ENCODE data around the gene ATG101.
"Not testable (repeated sequence)": the region's sequence is repeated elsewhere in the genome, so short reads cannot be mapped to it uniquely, and the experiment has no call there.

Gene ATG101

DNA sequence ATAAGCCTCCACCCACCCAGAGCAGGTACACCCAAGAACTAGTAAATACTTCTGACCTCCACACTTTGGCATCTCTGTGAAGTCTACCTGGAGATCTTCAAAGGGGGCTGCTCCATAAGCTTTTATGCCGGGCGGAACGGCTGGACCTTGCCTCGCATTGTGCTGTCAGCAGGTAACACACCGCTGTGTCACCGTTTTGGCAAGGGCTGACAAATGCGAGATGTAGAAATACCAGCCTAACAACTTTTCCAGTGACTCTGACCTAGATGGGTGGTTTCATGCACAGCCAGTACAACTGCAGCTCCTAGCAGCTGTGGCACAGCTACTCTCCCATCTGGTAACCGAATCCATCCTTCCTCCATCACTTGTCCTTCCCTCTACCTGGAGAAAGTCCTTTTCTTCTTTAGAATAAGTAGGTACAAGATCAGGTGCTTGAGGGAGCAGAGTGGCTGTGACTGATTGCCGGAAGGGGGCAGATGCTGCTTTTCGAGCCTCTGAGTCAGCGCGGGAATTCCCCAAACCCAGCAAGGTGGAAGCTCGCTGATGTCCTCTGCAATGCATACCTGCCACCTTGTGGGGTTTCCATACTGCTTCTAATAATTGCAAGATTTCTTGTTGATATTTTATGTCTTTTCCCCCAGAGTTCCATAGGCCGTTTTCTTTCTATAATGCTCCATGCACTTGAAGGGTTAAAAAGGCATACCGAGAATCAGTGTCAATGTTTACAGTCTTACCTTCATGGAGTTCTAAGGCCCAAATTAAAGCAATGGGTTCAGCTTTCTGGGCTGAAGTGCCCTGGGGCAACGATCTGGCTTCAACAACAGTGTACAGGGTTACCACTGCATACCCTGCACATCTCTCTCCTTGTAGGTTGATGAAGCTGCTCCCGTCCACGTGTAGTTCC is 46.7 kb downstream of the ATG101 start:
- not testable (repeated sequence) for DNase-seq

- DNase-seq = not testable (repeated sequence)
These were observed 48.2 kb downstream of the ATG101 start for GRCh38 chr12:52117806-52118475.

DNA sequence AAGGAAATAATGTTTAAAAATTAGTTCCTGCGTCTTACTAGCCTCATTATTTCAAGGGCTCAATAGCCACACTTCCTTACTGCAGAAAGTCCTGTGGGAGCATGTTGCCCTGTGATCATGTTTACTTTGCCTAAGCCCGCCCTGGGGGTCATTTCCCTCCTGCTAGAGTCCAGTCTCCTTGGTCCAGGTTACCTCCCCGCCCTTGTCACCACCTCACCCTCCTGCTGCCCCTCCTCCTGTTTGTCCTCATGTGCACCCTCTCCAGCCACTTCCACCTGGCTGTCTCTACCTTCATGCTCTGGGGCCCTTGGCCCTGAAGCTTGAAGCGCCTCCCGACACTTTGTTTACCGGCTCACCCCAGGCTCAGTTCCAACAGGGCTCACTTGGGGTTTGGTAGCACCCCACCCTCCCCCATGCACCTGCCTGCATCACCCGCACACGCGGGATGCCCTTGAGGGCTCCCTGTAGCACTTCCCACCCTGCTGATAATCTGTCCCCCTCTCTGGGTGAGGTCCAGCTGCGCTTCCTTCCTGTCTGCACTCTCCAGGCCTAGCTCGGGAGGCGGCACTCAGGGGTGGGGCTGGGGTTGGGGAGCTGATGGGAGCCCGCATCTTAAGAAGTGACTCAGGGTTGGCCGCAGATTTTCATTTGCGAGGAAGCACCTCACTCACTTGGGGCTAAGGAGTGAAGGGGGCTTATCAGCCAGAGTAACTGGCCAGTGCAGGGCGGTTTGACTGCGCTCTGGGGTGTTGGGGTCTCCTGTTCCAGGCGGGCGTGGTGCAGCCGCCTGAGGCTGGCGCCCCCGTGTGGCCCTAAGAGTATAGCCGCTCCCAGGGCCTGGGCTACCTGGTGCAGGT is 49.8 kb downstream of the ATG101 start:
- DNase-seq = no peak

GRCh38 chr12:52120951-52121823 is 51.4 kb downstream of the ATG101 start:
- no peak for DNase-seq

GRCh38 chr12:52121824-52122539 is 52.2 kb downstream of the ATG101 start:
- DNase-seq = peak; percentile 32

DNA sequence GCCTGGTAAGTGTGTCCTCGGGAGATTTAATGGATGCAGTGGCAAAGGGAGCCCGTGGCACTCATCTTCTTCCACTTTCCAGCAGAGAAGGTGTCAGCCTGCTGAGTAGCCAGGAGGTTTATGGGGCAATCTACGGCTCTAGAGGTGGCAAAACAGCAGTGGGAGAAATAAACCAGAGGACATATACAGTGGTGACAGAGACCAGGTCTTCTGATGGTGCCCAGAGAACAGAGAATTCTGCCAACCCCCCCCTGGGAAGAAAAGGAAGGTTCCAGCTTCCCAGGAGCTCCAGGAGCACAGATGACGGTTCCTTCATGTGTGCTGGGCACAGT is 52.7 kb downstream of the ATG101 start:
- DNase-seq = no peak

- DNase-seq = no peak
These were observed 53.1 kb downstream of the ATG101 start for GRCh38 chr12:52122904-52123303.

DNA sequence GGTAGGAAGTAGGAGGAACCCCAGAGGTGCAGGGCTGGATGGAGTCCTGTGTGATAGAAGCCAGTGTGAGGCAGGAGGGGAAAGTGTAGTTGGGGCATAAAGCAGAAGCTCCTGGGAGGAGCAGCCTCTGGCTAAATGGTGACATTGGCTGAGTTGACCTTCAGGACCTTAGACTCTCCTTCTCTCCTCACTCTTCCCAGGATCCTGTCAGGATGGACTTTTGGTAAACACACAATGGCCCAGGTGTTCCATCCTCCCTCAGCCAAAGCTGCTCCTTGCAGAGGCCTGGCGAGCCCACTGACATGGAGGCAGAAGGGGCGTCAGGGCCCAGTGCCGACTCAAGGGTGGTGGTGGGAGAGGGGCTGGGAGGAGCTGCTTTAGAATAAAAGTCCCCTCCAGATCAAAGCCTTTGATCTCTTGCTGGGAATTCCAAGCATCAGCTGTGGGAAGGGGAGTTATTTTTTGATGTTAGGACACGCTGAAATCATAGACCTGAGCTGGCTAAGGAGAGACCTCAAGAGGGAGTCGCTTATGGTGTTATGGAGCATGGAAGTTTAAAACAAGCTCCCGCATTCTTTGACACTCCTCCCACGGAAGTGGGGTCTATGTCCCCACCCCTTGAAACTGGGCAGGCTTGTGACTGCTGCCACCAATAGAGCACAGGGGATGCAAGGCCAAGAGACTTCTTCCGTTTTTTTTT is 53.9 kb downstream of the ATG101 start:
- DNase-seq = no peak

- DNase-seq = no peak
These were observed 55.7 kb downstream of the ATG101 start for GRCh38 chr12:52125476-52125900.

DNA sequence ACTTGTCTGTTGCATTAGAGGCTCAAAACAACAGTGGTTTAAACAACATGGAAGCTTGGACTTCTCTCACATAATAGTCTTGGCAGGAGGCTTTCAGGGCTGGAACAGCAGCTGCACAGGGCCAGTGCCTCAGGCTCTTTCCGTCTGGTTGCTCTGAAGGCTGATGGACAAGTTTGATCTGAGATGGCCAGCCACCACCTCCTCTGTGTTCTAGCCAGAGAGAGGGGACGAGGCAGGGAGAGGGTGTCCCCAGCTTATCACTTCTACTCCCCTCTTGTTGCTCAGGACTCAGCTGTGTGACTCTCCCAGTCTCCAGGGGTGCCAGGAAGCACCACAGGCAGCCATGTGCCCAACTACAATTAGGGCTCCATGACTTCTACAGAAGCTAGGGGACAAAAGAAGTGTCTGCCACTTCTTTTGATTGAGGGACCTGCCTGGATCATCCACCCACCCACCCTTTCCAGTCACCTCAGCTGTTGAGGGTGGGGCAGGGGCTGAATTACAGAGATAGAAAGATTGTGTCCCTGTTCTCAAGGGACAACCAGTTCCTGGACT is 56.3 kb downstream of the ATG101 start:
- no peak for DNase-seq

Measured in fibroblast of skin of back (primary cell).